ENCODE measurements around the gene FBXO47.

The FBXO47 gene

GRCh38 chr17:38967290-38967738 lies at the start of gene FBXO47:
TSS of gene FBXO47 (minus strand) at chr17:38967403. CDS start at chr17:38963025, 4,378 bp downstream.
- no peak for DNase-seq

- no peak for DNase-seq
These were observed 49.3 kb upstream of the FBXO47 start for GRCh38 chr17:39016193-39017153.

- DNase-seq = no peak
These were observed 48.3 kb upstream of the FBXO47 start for GRCh38 chr17:39015546-39015935.

GRCh38 chr17:39014795-39015545 lies 47.8 kb upstream of the FBXO47 start:
- no peak for DNase-seq

- DNase-seq = no peak
These were observed 47.0 kb upstream of the FBXO47 start for GRCh38 chr17:39014044-39014794.

DNA sequence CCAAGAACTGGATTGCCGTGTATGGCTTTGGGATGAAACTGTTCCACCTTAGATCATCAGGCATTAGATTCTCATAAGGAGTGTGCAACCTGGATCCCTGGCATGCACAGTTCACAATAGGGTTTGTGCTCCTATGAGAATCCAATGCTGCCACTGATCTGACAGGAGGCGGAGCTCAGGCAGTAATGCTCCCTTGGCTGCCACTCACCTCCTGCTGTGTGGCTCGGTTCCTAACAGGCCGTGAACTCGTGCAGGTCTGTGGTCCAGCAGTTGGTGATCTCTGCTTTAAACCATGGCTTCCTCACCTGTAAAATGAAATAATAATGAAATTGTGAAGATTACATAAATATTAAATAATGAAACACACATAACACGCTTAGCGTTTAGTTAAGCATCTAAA lies 45.5 kb upstream of the FBXO47 start:
- no peak for DNase-seq

GRCh38 chr17:39011907-39012468 lies 44.8 kb upstream of the FBXO47 start:
- DNase-seq = no peak

- DNase-seq = no peak
These were observed 42.4 kb upstream of the FBXO47 start for GRCh38 chr17:39009581-39010001.

- no peak for DNase-seq
These were observed 41.4 kb upstream of the FBXO47 start for GRCh38 chr17:39008633-39009032.

- no peak for DNase-seq
These were observed 36.0 kb upstream of the FBXO47 start for GRCh38 chr17:39002991-39003715.

DNA sequence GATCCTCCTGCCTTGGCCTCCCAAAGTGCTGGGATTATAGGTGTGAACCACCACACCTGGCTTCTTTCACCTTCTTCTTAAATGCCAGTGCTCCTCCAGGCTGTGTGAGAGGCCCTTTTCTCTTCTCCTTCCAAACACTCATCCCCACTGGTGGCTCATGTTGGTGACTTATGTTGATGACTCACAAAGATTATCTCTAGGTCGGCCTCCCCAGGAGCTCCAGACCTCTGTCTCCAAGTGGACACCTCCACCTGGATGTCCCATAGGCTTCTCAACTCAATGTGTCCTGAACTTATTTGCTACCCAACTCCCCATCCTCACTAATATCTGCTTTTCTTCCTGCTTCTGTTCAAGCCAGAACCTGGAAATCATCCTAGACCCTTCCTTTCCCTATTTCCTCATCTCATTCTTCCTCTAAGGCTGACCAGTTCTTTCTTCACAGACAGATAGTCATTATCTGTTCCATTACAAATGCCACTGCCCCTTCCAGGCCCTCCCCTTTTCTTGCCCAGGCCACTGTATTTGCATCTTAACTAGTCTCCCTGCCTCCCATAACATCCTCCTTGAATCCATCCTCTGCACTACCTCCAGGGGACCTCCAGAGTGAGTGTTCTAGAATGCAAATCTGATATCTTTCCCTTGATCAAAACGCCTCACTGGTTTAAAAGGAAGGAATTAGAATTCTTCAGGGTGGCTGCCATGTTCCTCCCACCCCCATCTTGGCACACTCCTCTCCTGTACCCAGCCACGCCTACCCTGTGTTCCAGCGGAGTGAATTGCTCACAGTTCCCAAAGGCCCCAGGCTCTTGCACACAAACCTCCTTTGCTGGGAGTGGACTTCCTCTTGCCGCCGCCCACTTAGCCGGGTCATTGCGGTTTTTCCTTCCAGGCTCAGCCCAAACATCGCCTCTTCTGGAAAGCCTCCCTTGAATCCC lies 34.8 kb upstream of the FBXO47 start:
- DNase-seq = no peak

GRCh38 chr17:39000021-39000601 lies 32.9 kb upstream of the FBXO47 start:
- DNase-seq = no peak

GRCh38 chr17:38996660-38997337 lies 29.6 kb upstream of the FBXO47 start:
- DNase-seq = no peak

GRCh38 chr17:38994026-38994425 lies 26.8 kb upstream of the FBXO47 start:
- DNase-seq = no peak

- DNase-seq = no peak
These were observed 17.5 kb upstream of the FBXO47 start for GRCh38 chr17:38984666-38985065.

- peak; percentile 31 for DNase-seq
These were observed 15.9 kb upstream of the FBXO47 start for GRCh38 chr17:38982858-38983746.

GRCh38 chr17:38981636-38982035 lies 14.4 kb upstream of the FBXO47 start:
- no peak for DNase-seq

GRCh38 chr17:38980490-38981217 lies 13.5 kb upstream of the FBXO47 start:
- DNase-seq = no peak
